Myocyte (in vitro differentiated cells): ENCODE measurements around the gene CHN2. TPM values are rescaled to one million over a fixed set of nuclear protein-coding genes. Genes with fewer than 3 reads are reported as not detected.

Experiments
- DNase-seq: peaks from one replicate; pipeline ENCODE4 v3.0.0-alpha.2; 2012; ENCODE audit warnings: low read depth
- total RNA-seq: library from RNA; depleted of rRNA; stranded (reverse); fragments of >200 nt; gene quantifications from 2 replicates; pipeline ENCODE4 v1.2.3, GENCODE V29; 2014

CHN2 gene
- total RNA-seq, 1 donor from 2014 or later: 3.2 TPM

- DNase-seq: no peak
These were observed 228.3 kb downstream of the CHN2 start for GRCh38 chr7:29422829-29423228.

GRCh38 chr7:29424295-29424983 lies 229.9 kb downstream of the CHN2 start:
- DNase-seq: no peak

GRCh38 chr7:29424984-29425309 lies 230.4 kb downstream of the CHN2 start:
- no peak for DNase-seq

GRCh38 chr7:29426587-29426986 lies 232.0 kb downstream of the CHN2 start:
- DNase-seq: no peak

- no peak for DNase-seq
These were observed 234.8 kb downstream of the CHN2 start for GRCh38 chr7:29429401-29429800.

- DNase-seq: no peak
These were observed 235.8 kb downstream of the CHN2 start for GRCh38 chr7:29430279-29430949.

- DNase-seq: no peak
These were observed 237.1 kb downstream of the CHN2 start for GRCh38 chr7:29431686-29432085.

- peak; percentile 7 for DNase-seq
These were observed 238.1 kb downstream of the CHN2 start for GRCh38 chr7:29432721-29433120.

- no peak for DNase-seq
These were observed 239.8 kb downstream of the CHN2 start for GRCh38 chr7:29434380-29434768.

- no peak for DNase-seq
These were observed 240.6 kb downstream of the CHN2 start for GRCh38 chr7:29435167-29435566.

GRCh38 chr7:29435902-29436301 lies 241.3 kb downstream of the CHN2 start:
- no peak for DNase-seq

- DNase-seq: peak; percentile 79
These were observed 247.6 kb downstream of the CHN2 start for GRCh38 chr7:29442146-29442545.

GRCh38 chr7:29443552-29443951 lies 249.0 kb downstream of the CHN2 start:
- DNase-seq: no peak

- DNase-seq: no peak
These were observed 249.7 kb downstream of the CHN2 start for GRCh38 chr7:29444267-29444666.

- DNase-seq: no peak
These were observed 251.2 kb downstream of the CHN2 start for GRCh38 chr7:29445736-29446135.

- DNase-seq: no peak
These were observed 253.3 kb downstream of the CHN2 start for GRCh38 chr7:29447828-29448227.

- DNase-seq: no peak
These were observed 255.1 kb downstream of the CHN2 start for GRCh38 chr7:29449569-29450260.

- no peak for DNase-seq
These were observed 258.4 kb downstream of the CHN2 start for GRCh38 chr7:29453021-29453420.

- DNase-seq: no peak
These were observed 259.9 kb downstream of the CHN2 start for GRCh38 chr7:29454464-29454863.

- DNase-seq: no peak
These were observed 260.4 kb downstream of the CHN2 start for GRCh38 chr7:29454899-29455451.

- no peak for DNase-seq
These were observed 262.6 kb downstream of the CHN2 start for GRCh38 chr7:29457141-29457561.

- DNase-seq: peak; percentile 84
These were observed 263.0 kb downstream of the CHN2 start for GRCh38 chr7:29457565-29458011.
